ENCODE data around the gene SELENOO.

SELENOO gene

GRCh38 chr22:50243685-50244419 is 43.0 kb downstream of the SELENOO start:
- no peak for DNase-seq

- no peak for DNase-seq
Measured at GRCh38 chr22:50244420-50245213, 43.8 kb downstream of the SELENOO start, which contains the start of gene TUBGCP6. Gene TUBGCP6, minus strand, starts transcription at chr22:50245023. Its CDS starts 564 bp downstream, at chr22:50244459.

DNA sequence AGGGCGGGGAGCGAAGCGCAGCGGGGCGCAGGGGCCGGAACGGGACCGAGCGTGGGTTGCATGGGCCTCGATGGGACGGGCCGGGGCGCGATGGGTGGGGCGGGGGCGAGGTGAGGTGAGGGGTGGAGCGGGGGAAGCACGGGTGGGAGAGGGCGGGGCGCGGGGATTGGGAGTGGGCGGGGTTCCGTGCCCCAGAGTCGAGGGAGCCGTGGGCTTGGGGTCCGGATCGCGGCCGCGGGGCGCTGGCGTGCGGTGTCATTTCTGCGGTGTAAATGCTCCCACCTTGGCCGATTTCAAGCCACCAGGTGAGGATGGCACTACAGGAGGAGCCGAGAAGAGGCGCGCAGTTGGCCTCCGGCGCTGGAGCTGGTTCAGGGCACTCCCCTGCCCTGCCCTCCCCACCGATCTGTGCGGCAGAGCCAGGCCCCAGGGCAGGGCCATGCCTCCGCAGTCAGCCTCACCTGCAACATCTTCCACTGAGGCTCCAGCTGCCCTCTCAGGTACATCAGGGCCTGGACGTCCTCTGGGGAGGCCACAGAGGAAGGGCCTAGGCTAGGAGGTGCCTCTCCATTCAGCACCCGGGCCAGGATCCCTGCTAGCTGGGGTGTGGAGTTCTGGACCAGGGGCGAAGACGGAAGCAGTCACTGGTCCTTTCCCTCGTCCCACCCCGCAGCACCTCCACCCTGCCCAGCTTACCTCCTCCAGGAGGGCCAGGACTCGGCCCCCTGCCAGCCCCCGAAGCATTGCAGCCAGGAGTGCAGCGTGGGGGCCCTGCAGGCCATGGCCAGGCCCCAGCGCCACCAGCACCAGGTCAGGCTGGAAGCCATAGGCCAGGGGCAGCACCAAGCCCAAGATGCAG is 44.6 kb downstream of the SELENOO start:
- DNase-seq = no peak

- no peak for DNase-seq
Measured at GRCh38 chr22:50246242-50247175, 45.7 kb downstream of the SELENOO start.

DNA sequence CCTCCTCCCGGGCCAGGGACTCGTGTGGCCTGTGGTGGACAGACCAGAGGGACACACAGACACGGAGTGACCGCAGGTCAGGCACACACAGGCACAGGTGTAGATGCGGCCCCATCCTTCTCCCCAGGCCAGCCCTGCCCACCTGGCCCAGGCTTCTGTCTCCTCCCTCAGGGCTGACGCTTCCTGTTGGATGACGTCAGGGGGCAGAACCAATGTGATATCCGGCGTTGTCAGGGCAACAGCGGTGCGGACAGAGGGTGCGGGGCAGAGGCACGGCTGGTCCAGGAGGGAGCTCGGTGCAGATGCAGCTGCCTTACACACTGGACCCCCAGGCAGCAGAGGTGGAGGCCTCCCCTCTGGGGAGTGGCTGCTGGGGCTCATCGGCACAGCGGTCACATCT is 46.9 kb downstream of the SELENOO start:
- DNase-seq = no peak

DNA sequence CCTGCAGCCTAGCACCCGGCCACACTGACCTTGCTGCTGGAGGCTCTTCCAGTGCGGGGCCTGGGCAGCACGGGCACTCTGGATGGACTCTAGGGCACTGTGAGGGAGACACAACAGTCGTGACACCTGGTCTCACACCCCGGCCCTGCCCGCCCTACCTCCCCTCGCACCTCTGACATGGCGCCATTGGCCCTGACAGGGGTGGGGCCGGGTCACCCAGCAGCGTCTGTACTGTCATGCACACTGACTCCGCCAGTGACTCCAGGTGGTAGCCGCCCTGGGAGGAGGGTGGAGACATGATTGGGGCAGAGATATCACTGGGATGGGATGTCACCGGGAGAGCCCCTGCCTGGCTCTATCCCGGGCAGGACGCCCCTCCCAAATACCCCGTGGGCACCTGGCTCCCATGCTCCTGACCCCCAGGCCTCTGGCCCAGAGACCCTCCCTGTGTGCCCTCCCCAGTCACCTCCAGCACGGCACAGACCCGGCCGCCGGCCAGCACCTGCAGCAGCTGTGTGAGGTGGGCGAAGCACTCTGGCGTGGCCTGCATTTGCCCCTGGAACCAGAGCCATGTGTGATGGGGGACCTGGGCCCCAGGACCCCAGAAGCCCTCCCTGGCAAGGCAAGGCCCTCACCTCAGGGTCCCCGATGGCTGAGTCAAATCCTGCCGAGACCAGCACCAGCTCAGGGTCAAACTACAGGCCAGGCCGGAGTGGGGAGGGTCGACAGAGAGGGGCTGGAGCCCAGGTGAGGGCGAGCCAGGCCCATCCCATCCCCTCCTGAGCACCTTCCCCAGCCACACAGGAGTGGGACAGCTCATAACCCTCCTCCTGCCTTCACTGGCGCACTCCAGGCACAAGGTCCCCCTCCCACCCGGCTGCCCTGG is 47.6 kb downstream of the SELENOO start:
- no peak for DNase-seq

- DNase-seq = no peak
Measured at GRCh38 chr22:50249341-50250248, 48.8 kb downstream of the SELENOO start.

DNA sequence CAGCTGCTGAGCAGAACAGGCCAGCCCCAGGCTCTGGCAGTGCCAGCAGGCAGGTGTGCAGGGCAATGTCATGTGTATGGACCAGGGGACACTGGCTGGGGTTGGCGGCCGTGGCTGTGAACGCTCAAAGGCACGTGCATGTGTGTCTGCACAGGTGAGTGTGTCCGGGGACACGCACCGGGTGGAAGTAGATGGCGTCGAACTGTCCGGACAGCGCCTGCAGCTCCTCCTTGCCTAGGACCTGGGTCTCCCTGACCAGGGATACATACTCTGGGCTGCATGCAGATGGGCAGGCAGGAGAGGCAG is 49.4 kb downstream of the SELENOO start:
- no peak for DNase-seq

GRCh38 chr22:50250555-50251476 is 50.0 kb downstream of the SELENOO start, which contains the start of gene HDAC10:
Gene HDAC10, minus strand, starts transcription at chr22:50251265. Its CDS starts 233 bp downstream, at chr22:50251032.
- no peak for DNase-seq

- no peak for DNase-seq
Measured at GRCh38 chr22:50251477-50252081, 50.8 kb downstream of the SELENOO start.

GRCh38 chr22:50252082-50253045 is 51.6 kb downstream of the SELENOO start:
- DNase-seq = no peak

DNA sequence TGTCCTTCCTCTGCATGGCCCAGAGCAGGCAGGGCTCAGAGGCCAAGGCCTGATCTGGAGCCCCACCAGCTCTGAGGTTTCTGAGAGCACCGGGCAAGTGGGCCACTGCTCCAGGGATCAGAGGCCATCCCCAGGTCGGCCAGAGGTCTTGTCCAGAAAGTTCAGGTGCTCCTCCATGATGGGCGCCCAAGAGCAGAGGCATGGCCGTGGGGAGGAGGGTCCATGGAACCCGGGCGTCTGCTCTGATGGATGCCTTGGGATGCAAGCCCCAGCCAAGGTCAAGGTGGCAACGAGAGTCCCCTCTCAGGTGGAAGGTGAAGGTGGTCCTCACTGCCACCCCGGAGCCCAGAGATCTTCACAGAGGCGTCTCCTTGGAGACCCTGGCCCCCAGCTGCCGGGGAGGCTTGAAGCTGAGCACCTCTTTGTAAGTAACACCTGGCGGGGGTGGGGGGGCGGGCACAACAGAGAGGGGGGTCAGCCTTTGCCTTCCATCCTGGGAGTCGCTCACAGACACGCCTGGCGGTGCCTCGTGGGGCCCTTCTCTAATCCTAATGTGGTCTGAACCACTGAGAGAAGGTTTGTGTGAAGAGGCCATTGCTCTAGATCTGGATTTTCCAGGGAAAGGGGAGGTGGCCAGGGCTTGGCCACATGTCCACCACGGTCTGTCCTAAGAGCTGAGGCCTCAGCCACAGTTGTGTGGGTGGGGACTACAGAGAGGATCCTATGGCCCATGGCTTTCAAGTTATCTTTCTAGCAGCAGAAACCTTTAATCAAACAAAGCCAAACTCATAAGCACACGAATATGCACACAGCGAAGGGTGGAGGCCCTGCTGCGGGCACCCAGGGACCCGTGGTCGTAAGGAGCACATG is 52.5 kb downstream of the SELENOO start:
- DNase-seq = no peak

- DNase-seq = no peak
Measured at GRCh38 chr22:50253941-50254340, 53.1 kb downstream of the SELENOO start.

DNA sequence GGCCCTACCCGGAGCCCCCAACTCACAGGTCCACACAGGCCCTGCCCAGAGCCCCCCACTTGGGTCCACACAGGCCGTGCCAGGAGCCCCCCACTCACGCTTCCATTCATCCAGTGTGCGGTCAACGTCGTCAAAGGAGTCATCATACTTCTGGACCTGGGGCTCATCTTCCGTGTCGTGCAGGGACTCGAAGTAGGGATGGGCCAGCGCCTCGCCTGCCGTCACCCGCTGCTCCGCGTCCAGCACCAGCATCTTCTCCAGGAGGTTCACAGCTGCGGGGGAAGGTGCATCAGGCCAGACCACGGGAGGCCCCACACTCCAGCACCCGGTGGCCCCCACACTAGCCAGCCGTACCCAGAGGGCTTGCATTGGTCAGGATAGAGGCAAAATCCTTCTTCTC is 54.3 kb downstream of the SELENOO start:
- DNase-seq = no peak

DNA sequence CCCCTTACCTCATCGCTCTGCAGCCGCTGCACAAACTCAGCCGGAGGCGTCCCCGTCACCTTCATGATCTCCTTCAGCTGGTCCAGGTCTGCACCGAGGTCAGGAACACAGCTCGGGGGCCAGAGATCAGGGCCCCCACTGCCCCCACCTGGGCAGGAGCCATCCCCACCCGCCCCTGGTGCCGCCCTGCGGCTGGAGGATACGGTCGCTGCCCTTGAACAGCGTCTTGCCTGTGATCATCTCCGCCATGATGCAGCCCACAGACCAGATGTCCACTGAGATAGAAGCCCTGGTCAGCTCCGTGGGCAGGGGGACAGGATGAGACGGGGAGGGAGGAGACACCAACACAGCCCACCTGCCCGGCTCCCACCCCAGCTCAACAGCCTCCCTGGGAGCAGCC is 54.8 kb downstream of the SELENOO start:
- no peak for DNase-seq

- DNase-seq = no peak
Measured at GRCh38 chr22:50256258-50256862, 55.5 kb downstream of the SELENOO start.
